GM12878 (cell line): ENCODE measurements around the gene CHKA. TPM values are rescaled to one million over a fixed set of nuclear protein-coding genes. Genes with fewer than 3 reads are reported as not detected.
A peak's percentile ranks its signal among the peaks of the same experiment; 100 is the strongest.

Experiments used
- ATF7 ChIP-seq: fragments of 450-650 bp; IDR thresholded peaks from 2 replicates; pipeline ENCODE4 v1.6.1; 2016; ENCODE audit warnings: low read depth, mild to moderate bottlenecking
- BMI1 ChIP-seq: fragments of 450-650 bp; IDR thresholded peaks from 2 replicates; pipeline ENCODE4 v1.6.1; 2016; ENCODE audit warnings: mild to moderate bottlenecking, moderate library complexity, borderline replicate concordance
- CHD2 ChIP-seq: IDR thresholded peaks from 2 replicates; pipeline ENCODE4 v1.6.1; 2011; ENCODE audit warnings: low read depth, low read length, improper control_type of control experiment, borderline replicate concordance
- EGR1 ChIP-seq, 2 experiments: IDR thresholded peaks; 1 replicate in 1 of 2; 2 replicates in 1 of 2; pipeline ENCODE4 v1.6.1; 2011 to 2012; ENCODE audit warnings: low read depth in 2 of 2, low read length in 2 of 2, borderline replicate concordance in 1 of 2, mild to moderate bottlenecking in 1 of 2, moderate library complexity in 1 of 2
- LARP7 ChIP-seq: fragments of 450-650 bp; IDR thresholded peaks from 2 replicates; pipeline ENCODE4 v1.6.1; 2017; ENCODE audit warnings: mild to moderate bottlenecking
- MEF2A ChIP-seq: IDR thresholded peaks from 2 replicates; pipeline ENCODE4 v1.6.1; 2011; ENCODE audit warnings: low read depth, mild to moderate bottlenecking, low read length, moderate library complexity; ENCODE audit not compliant: insufficient read depth
- MEF2B ChIP-seq: fragments of 450-650 bp; IDR thresholded peaks from 2 replicates; pipeline ENCODE4 v1.6.1; 2018; ENCODE audit warnings: mild to moderate bottlenecking, moderate library complexity; ENCODE audit not compliant: partially characterized antibody, poor library complexity, severe bottlenecking
- MLLT1 ChIP-seq: fragments of 450-650 bp; IDR thresholded peaks from 2 replicates; pipeline ENCODE4 v1.6.1; 2016; ENCODE audit warnings: mild to moderate bottlenecking
- NFYA ChIP-seq: IDR thresholded peaks from 2 replicates; pipeline ENCODE4 v1.6.1; 2011; ENCODE audit warnings: low read depth, mild to moderate bottlenecking, low read length, improper control_type of control experiment, borderline replicate concordance
- NR2C1 ChIP-seq: fragments of 450-650 bp; IDR thresholded peaks from 2 replicates; pipeline ENCODE4 v1.6.1; 2017; ENCODE audit warnings: antibody characterized with exemption, mild to moderate bottlenecking, moderate library complexity
- SIN3A ChIP-seq: IDR thresholded peaks from 2 replicates; pipeline ENCODE4 v1.6.1; 2012; ENCODE audit warnings: low read depth, low read length, improper control_type of control experiment
- SKIL ChIP-seq: fragments of 450-650 bp; IDR thresholded peaks from 2 replicates; pipeline ENCODE4 v1.6.1; 2017; ENCODE audit warnings: mild to moderate bottlenecking, low read depth, inconsistent platforms; ENCODE audit not compliant: poor library complexity, severe bottlenecking
- SP1 ChIP-seq: IDR thresholded peaks from one replicate; pipeline ENCODE4 v1.6.1; 2011; ENCODE audit warnings: low read depth, low read length
- ZSCAN29 ChIP-seq: fragments of 450-650 bp; IDR thresholded peaks from 2 replicates; pipeline ENCODE4 v1.6.1; 2017; ENCODE audit warnings: mild to moderate bottlenecking, moderate library complexity
- polyA plus RNA-seq, 11 experiments: library from polyadenylated mRNA; depleted of rRNA in 4 of 11; unstranded in 6 of 11; stranded (reverse) in 5 of 11; fragments of >200 nt; fragmentation: Nextera tagmentation in 4 of 11; fragmentation: Illumina TruSeq in 1 of 11; extraction: Ambion mirVana in 4 of 11; extraction: Trizol in 1 of 11; gene quantifications; 1 replicate in 1 of 11; 2 replicates in 10 of 11; pipeline versions ENCODE4 v1.2.1 to v1.2.3, GENCODE V29; 2011 to 2016; ENCODE audit warnings: inconsistent platforms in 2 of 11, missing spikeins in 2 of 11, low read depth in 1 of 11
- total RNA-seq, 4 experiments: library from RNA; depleted of rRNA in 3 of 4; stranded (reverse); fragments of >200 nt in 3 of 4; fragmentation: Illumina TruSeq in 1 of 4; extraction: Trizol in 1 of 4; gene quantifications; 2 replicates each; pipeline versions ENCODE4 v1.2.1 to v1.2.3, GENCODE V29; 2013 to 2021
- TF ChIP-seq, protein P1 (sequence below): IDR thresholded peaks from 2 replicates; pipeline ENCODE4 v1.6.1; 2012; ENCODE audit warnings: low read depth, low read length, improper control_type of control experiment
- TF ChIP-seq, protein P2 (sequence below), 3 experiments: IDR thresholded peaks in 2 of 3; conservative IDR thresholded peaks in 1 of 3; 2 replicates each; pipeline ENCODE4 v1.5.1; 2011; ENCODE audit warnings: low read depth in 3 of 3, low read length in 3 of 3, mild to moderate bottlenecking in 3 of 3, control low read depth in 2 of 3, moderate library complexity in 2 of 3, inconsistent platforms in 1 of 3, mixed read lengths in 1 of 3; ENCODE audit not compliant: control insufficient read depth in 2 of 3, insufficient read depth in 1 of 3; ENCODE audit errors: extremely low read depth in 1 of 3
- TF ChIP-seq, protein P3 (sequence below): fragments of 450-650 bp; IDR thresholded peaks from 2 replicates; pipeline ENCODE4 v1.6.1; 2018; ENCODE audit warnings: borderline replicate concordance, mild to moderate bottlenecking; ENCODE audit not compliant: partially characterized antibody
- TF ChIP-seq, protein P4 (sequence below): IDR thresholded peaks from 2 replicates; pipeline ENCODE4 v1.6.1; 2011; ENCODE audit warnings: low read depth, low read length, improper control_type of control experiment, borderline replicate concordance

Gene CHKA
- total and polyA plus RNA-seq, 10 of the 15 experiments (the other 5 are each of a cell fraction or from before 2014, with no cell fraction given): 5.2 to 29.2 (median 21.2) TPM

- TF ChIP-seq, protein P1, sequence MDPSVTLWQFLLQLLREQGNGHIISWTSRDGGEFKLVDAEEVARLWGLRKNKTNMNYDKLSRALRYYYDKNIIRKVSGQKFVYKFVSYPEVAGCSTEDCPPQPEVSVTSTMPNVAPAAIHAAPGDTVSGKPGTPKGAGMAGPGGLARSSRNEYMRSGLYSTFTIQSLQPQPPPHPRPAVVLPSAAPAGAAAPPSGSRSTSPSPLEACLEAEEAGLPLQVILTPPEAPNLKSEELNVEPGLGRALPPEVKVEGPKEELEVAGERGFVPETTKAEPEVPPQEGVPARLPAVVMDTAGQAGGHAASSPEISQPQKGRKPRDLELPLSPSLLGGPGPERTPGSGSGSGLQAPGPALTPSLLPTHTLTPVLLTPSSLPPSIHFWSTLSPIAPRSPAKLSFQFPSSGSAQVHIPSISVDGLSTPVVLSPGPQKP: 0 out of 2 replicates have a peak, but pooled peaks have one; percentile 14
- peak; percentile 14 for TF ChIP-seq SP1
- no peak for TF ChIP-seq ZSCAN29
- TF ChIP-seq BMI1: no peak
- TF ChIP-seq NFYA: no peak
- TF ChIP-seq MEF2B: peak; percentile 97
- no peak; the same call in 1 of the 2 replicates for TF ChIP-seq CHD2
- TF ChIP-seq, protein P2, sequence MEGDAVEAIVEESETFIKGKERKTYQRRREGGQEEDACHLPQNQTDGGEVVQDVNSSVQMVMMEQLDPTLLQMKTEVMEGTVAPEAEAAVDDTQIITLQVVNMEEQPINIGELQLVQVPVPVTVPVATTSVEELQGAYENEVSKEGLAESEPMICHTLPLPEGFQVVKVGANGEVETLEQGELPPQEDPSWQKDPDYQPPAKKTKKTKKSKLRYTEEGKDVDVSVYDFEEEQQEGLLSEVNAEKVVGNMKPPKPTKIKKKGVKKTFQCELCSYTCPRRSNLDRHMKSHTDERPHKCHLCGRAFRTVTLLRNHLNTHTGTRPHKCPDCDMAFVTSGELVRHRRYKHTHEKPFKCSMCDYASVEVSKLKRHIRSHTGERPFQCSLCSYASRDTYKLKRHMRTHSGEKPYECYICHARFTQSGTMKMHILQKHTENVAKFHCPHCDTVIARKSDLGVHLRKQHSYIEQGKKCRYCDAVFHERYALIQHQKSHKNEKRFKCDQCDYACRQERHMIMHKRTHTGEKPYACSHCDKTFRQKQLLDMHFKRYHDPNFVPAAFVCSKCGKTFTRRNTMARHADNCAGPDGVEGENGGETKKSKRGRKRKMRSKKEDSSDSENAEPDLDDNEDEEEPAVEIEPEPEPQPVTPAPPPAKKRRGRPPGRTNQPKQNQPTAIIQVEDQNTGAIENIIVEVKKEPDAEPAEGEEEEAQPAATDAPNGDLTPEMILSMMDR (IDR thresholded peaks at IDR 0.05 in 2 of 3, conservative IDR thresholded peaks at IDR 0.05 in 1 of 3; ENCODE audit: control insufficient read depth in 2 of 3, extremely low read depth in 1 of 3, insufficient read depth in 1 of 3, low read depth in 3 of 3, low read length in 3 of 3): no peak
- no peak; the same call in 1 of the 2 replicates for TF ChIP-seq SIN3A
- TF ChIP-seq NR2C1: no peak
- no peak for TF ChIP-seq SKIL
- TF ChIP-seq, protein P3, sequence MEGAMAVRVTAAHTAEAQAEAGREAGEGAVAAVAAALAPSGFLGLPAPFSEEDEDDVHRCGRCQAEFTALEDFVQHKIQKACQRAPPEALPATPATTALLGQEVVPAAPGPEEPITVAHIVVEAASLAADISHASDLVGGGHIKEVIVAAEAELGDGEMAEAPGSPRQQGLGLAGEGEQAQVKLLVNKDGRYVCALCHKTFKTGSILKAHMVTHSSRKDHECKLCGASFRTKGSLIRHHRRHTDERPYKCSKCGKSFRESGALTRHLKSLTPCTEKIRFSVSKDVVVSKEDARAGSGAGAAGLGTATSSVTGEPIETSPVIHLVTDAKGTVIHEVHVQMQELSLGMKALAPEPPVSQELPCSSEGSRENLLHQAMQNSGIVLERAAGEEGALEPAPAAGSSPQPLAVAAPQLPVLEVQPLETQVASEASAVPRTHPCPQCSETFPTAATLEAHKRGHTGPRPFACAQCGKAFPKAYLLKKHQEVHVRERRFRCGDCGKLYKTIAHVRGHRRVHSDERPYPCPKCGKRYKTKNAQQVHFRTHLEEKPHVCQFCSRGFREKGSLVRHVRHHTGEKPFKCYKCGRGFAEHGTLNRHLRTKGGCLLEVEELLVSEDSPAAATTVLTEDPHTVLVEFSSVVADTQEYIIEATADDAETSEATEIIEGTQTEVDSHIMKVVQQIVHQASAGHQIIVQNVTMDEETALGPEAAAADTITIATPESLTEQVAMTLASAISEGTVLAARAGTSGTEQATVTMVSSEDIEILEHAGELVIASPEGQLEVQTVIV: no peak
- TF ChIP-seq LARP7: no peak
- no peak for TF ChIP-seq MLLT1
- TF ChIP-seq EGR1 (IDR thresholded peaks at IDR 0.05; ENCODE audit: borderline replicate concordance in 1 of 2, low read depth in 2 of 2, low read length in 2 of 2): no peak
- no peak for TF ChIP-seq MEF2A
- TF ChIP-seq ATF7: no peak
- TF ChIP-seq, protein P4, sequence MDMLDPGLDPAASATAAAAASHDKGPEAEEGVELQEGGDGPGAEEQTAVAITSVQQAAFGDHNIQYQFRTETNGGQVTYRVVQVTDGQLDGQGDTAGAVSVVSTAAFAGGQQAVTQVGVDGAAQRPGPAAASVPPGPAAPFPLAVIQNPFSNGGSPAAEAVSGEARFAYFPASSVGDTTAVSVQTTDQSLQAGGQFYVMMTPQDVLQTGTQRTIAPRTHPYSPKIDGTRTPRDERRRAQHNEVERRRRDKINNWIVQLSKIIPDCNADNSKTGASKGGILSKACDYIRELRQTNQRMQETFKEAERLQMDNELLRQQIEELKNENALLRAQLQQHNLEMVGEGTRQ: no peak
These were observed 80.9 kb downstream of the CHKA start (continued) for GRCh38 chr11:68040101-68040956.
